GM10266 (cell line): ENCODE data around the gene ASIC5.

Source experiments
- DNase-seq: peaks from one replicate; pipeline ENCODE4 v3.0.0; 2012; ENCODE audit errors: extremely low spot score
- TF ChIP-seq, protein P1 (sequence below): IDR thresholded peaks from 2 replicates; pipeline ENCODE4 v1.5.1; 2012; ENCODE audit warnings: mild to moderate bottlenecking, low read depth; ENCODE audit not compliant: control insufficient read depth, insufficient read depth; ENCODE audit errors: missing control alignments

The ASIC5 gene

DNA sequence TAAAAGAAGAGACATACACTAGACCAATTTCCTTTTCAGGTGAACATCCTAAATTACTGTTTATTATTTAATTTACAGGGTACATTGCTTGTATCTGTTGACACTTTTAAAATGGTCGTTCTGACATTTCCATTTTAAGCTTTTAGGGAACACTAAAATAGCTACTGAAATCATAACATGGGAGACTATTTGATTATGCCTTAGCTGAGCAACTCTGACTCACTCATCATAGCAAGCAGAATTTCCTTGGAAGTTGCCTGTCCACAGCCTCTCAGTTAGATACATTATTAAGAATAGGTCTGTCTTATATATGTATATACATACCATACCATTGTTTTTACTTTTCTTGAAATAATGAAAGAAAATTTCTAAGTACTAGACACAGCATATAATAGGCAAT lies 85.3 kb downstream of the ASIC5 start:
- TF ChIP-seq, protein P1, sequence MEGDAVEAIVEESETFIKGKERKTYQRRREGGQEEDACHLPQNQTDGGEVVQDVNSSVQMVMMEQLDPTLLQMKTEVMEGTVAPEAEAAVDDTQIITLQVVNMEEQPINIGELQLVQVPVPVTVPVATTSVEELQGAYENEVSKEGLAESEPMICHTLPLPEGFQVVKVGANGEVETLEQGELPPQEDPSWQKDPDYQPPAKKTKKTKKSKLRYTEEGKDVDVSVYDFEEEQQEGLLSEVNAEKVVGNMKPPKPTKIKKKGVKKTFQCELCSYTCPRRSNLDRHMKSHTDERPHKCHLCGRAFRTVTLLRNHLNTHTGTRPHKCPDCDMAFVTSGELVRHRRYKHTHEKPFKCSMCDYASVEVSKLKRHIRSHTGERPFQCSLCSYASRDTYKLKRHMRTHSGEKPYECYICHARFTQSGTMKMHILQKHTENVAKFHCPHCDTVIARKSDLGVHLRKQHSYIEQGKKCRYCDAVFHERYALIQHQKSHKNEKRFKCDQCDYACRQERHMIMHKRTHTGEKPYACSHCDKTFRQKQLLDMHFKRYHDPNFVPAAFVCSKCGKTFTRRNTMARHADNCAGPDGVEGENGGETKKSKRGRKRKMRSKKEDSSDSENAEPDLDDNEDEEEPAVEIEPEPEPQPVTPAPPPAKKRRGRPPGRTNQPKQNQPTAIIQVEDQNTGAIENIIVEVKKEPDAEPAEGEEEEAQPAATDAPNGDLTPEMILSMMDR, result no peak
- DNase-seq, result no peak
